SKM-1 treated with dmso at 0.1 percent for 144 hours (cell line): ENCODE data around the gene NME8.

Experiments used
- DNase-seq: peaks from one replicate; lab custom pipeline; 2025; ENCODE audit not compliant: unreplicated experiment; lab: John Stamatoyannopoulos, UW

NME8 gene

DNA sequence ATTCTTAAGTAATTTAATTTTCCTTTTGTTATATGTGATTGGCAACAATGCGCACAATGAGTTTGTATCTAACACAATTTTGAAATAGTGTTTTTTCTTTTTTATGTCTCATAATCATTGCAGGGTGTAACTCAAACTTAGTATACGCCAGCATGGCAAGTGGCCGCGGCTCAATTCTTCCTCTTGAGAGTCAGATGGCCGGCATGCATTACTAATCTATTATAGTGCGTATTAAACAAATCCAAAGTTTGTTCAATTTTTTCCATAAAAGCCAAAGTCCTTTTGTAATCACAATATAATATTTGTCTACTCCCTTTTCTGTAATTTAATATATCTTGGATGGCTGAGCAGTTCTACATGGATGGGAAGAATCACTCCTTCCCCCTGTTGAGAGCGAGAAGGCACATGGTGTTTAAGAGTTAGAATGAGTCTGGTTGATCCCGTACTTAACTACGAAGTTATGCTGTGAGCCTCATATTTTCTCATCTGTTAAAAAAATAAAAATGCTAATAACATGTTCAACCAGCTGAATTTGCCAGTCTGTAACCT lies 84.7 kb downstream of the NME8 start:
- DNase-seq, result no peak

DNA sequence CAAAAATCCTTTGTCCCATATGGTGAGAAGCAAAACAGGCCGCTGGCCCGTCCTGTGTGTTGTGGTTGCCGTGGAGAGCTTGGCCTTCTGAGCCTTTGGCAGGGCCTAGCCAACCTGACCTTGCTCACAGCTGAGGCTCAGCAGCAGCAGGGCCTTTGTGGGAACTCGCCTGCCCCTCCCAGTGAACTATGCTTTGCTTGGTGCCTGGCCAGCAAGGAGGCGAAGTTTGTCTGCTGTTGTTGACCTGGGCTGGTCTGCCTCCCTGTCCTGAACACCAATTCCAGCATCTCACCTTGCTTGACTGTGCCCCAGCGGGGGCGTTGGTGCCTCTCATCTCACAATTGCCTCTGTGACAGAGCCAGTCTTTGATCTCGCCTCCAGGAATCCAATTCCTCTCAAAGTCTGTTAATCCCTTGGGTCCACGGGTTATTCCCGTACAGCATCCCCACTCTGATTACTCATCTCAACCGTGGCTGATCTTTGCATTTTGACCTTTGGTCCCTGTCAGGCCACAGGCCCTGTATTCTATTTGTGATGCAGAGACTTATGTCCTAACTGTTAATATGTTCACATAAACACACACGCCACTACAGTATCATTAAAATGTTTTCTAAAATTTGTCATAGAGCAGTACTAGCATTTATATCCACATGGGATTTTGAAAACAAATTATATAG lies 94.7 kb downstream of the NME8 start:
- DNase-seq, result no peak

GRCh38 chr7:37943905-37944736 lies 95.7 kb downstream of the NME8 start:
- DNase-seq, result no peak

DNA sequence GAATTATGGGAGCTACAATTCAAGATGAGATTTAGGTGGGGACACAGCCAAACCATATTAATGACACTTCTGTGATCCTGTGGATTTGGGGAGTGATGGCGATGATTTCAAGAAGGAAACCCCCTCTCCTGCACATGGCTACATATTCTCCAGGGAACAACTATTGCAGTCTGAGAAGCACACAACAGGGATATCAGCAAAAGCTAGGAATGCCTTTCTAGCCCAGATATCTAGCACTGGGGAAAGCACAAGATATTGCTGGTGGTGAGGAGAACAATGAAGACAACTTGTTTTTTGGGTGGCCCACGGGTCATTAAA lies 96.3 kb downstream of the NME8 start:
- DNase-seq, result no peak

GRCh38 chr7:37945336-37945735 lies 96.9 kb downstream of the NME8 start:
- DNase-seq, result no peak

- DNase-seq, result no peak
Measured at GRCh38 chr7:37947138-37947940, 98.9 kb downstream of the NME8 start.

DNA sequence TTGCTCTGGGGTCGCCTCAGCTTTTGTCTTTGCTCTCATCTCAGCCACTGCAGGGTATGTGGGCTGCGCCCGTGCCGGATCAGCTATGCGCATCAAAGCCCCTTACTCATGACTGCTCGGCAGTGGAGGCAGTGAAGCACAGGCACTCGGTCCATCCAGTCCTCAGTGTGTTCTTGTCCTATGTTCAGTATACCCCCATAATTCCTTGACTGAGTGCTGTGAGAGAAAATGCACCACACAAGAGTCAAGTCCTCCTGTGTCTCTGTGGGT lies 99.5 kb downstream of the NME8 start:
- DNase-seq, result no peak
